Right lobe of liver (tissue), 4 donors: ENCODE data around the gene EREG.

Source experiments
- POLR2A ChIP-seq: fragments of 450-650 bp; IDR thresholded peaks from one replicate; pipeline ENCODE4 v1.6.1; 2017; ENCODE audit warnings: antibody characterized with exemption, mild to moderate bottlenecking
- TF ChIP-seq, protein P1 (sequence below), 4 donors: fragments of 200-600 bp in 3 of 4; fragments of 450-650 bp in 1 of 4; IDR thresholded peaks; one replicate each; pipeline versions ENCODE4 v1.5.1 to v1.8.0; 2016 to 2022; ENCODE audit warnings: antibody characterized with exemption in 4 of 4, mild to moderate bottlenecking in 2 of 4
- donor health status: DM: no; HTN: no; CAD: no.
- donor health status: DM: no; HTN: no; CAD: no.
- donor health status: DM: no; HTN: yes; CAD: no.

DNA sequence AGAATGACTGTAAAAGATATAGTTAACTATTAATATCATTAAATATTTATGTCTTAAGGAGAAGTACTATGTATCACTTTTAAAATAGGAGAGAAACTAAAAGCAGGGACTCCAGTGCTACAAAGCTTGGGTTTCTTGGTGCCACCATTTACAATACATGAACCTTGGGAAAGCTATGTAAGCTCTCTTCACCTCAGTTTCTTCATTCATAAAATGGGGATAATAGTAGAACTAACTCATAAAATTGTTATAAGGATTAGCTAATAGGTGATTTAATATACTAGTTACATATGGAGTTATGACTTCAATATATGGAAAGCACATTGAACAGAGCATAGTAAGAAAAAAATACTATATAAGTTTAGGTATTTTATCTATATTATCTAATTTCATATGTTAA, 33.0 kb upstream of the EREG start:
- TF ChIP-seq, protein P1, sequence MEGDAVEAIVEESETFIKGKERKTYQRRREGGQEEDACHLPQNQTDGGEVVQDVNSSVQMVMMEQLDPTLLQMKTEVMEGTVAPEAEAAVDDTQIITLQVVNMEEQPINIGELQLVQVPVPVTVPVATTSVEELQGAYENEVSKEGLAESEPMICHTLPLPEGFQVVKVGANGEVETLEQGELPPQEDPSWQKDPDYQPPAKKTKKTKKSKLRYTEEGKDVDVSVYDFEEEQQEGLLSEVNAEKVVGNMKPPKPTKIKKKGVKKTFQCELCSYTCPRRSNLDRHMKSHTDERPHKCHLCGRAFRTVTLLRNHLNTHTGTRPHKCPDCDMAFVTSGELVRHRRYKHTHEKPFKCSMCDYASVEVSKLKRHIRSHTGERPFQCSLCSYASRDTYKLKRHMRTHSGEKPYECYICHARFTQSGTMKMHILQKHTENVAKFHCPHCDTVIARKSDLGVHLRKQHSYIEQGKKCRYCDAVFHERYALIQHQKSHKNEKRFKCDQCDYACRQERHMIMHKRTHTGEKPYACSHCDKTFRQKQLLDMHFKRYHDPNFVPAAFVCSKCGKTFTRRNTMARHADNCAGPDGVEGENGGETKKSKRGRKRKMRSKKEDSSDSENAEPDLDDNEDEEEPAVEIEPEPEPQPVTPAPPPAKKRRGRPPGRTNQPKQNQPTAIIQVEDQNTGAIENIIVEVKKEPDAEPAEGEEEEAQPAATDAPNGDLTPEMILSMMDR (IDR thresholded peaks at IDR 0.05): no peak
- no peak for TF ChIP-seq POLR2A
